Gastroesophageal sphincter (tissue), 4 donors: ENCODE results near the gene SPON1. TPM values are rescaled to one million over a fixed set of nuclear protein-coding genes. Genes with fewer than 3 reads are reported as not detected.

Source experiments
- ATAC-seq: fragments of 150-250 bp; one replicate; pipeline ENCODE4 v1.9.1; 2016; ENCODE audit warnings: mild to moderate bottlenecking, moderate library complexity
- H3K27ac ChIP-seq, 4 donors: fragments of 200-600 bp; sonication (generic) in 3 of 4; 1 replicate in 3 of 4; 2 replicates in 1 of 4; pipeline ENCODE4 v1.5.1; 2016 to 2019
- H3K27me3 ChIP-seq: fragments of 200-600 bp; sonication (generic); one replicate; pipeline ENCODE4 v1.5.1; 2019
- H3K36me3 ChIP-seq, 2 donors: fragments of 200-600 bp; sonication (generic); one replicate each; pipeline ENCODE4 v1.5.1; 2019; ENCODE audit warnings: control low read depth in 1 of 2
- H3K4me1 ChIP-seq, 3 donors: fragments of 200-600 bp; sonication (generic); 1 replicate in 2 of 3; 2 replicates in 1 of 3; pipeline ENCODE4 v1.5.1; 2016 to 2019; ENCODE audit warnings: control low read depth in 2 of 3
- H3K4me3 ChIP-seq, 2 donors: fragments of 200-600 bp; sonication (generic); one replicate each; pipeline ENCODE4 v1.5.1; 2019; ENCODE audit warnings: mild to moderate bottlenecking in 1 of 2, moderate library complexity in 1 of 2
- H3K9me3 ChIP-seq, 3 donors: fragments of 200-600 bp; sonication (generic); one replicate each; pipeline ENCODE4 v1.5.1; 2017 to 2019; ENCODE audit warnings: control low read depth in 2 of 3
- CTCF ChIP-seq, 4 experiments: fragments of 200-600 bp in 2 of 4; fragments of 450-650 bp in 2 of 4; sonication (generic) in 1 of 4; IDR thresholded peaks; one replicate each; pipeline ENCODE4 v1.5.1; 2017 to 2019; ENCODE audit warnings: antibody characterized with exemption in 4 of 4, mild to moderate bottlenecking in 2 of 4, moderate library complexity in 2 of 4
- EP300 ChIP-seq: sonication (generic); formaldehyde crosslinking; IDR thresholded peaks from one replicate; pipeline ENCODE4 v1.6.1; 2017; ENCODE audit warnings: antibody characterized with exemption, mild to moderate bottlenecking
- POLR2A ChIP-seq, 2 donors: fragments of 450-650 bp; IDR thresholded peaks; one replicate each; pipeline ENCODE4 v1.6.1; 2017; ENCODE audit warnings: antibody characterized with exemption in 2 of 2, mild to moderate bottlenecking in 2 of 2, moderate library complexity in 1 of 2
- POLR2AphosphoS5 ChIP-seq: sonication (generic); formaldehyde crosslinking; IDR thresholded peaks from one replicate; pipeline ENCODE4 v1.6.1; 2017; ENCODE audit warnings: antibody characterized with exemption
- WGBS, 2 donors: methylation state at CpG; one replicate each; pipeline ENCODE4 v1.1.5; 2018; ENCODE audit warnings: low coverage in 1 of 2; 5-methylcytosine and 5-hydroxymethylcytosine counted together
- total RNA-seq, 4 donors: library from RNA; depleted of rRNA; stranded (reverse); fragments of >200 nt; gene quantifications; one replicate each; pipeline ENCODE4 v1.1.0, GENCODE V29; 2016

The SPON1 gene
- total RNA-seq, 4 donors from 2014 or later, result 11.0 to 121 (median 64.6) TPM

GRCh38 chr11:14266622-14267021 lies 304.1 kb downstream of the SPON1 start:
- Histone ChIP-seq H3K4me1 (peaks cover 0 to 5% (median 0%) of the 10 kb centered on the region in 3 donors), H3K27ac (no peak overlapping the region), H3K9me3 (no peaks in the 10 kb centered on the region), H3K4me3 (no peak overlapping the region), H3K36me3 (peaks cover 0 to 23% of the 10 kb centered on the region in 2 donors), H3K27me3 (no peaks in the 10 kb centered on the region)
- no peak for ATAC-seq
- 63 to 83% methylated on average over 1 of the region's 1 CpG for WGBS, 2 donors
- TF ChIP-seq POLR2A (IDR thresholded peaks at IDR 0.05) (no peak), EP300 (no peak), POLR2AphosphoS5 (no peak), CTCF (IDR thresholded peaks at IDR 0.05) (no peak)

- ATAC-seq, result no peak
- Histone ChIP-seq H3K27ac (no peak overlapping the region), H3K4me1 (no peaks in the 10 kb centered on the region), H3K27me3 (no peaks in the 10 kb centered on the region), H3K9me3 (no peaks in the 10 kb centered on the region), H3K36me3 (peaks cover 0 to 26% of the 10 kb centered on the region in 2 donors), H3K4me3 (no peak overlapping the region)
- no peak for TF ChIP-seq POLR2A (IDR thresholded peaks at IDR 0.05)
- WGBS, 2 donors, result 78 to 91% methylated on average over 4 to 6 of the region's 6 CpGs
Measured at GRCh38 chr11:14267861-14268635, 305.5 kb downstream of the SPON1 start.

- no peaks in the 10 kb centered on the region for H3K27me3 ChIP-seq
- TF ChIP-seq POLR2AphosphoS5 (no peak), EP300 (no peak), POLR2A (IDR thresholded peaks at IDR 0.05) (no peak), CTCF (IDR thresholded peaks at IDR 0.05) (no peak)
- ATAC-seq, result no peak
- H3K9me3 ChIP-seq, result no peaks in the 10 kb centered on the region
- WGBS, 2 donors, result 78% methylated on average over 4 to 5 of the region's 5 CpGs
- H3K36me3 ChIP-seq, result peaks cover 0 to 26% of the 10 kb centered on the region in 2 donors
- H3K27ac ChIP-seq, result no peak overlapping the region
- H3K4me3 ChIP-seq, result no peak overlapping the region
- H3K4me1 ChIP-seq, result no peaks in the 10 kb centered on the region
Measured at GRCh38 chr11:14269692-14270573, 307.4 kb downstream of the SPON1 start.

- no peak overlapping the region for H3K4me3 ChIP-seq
- H3K27me3 ChIP-seq, result no peaks in the 10 kb centered on the region
- WGBS, 2 donors, result 66 to 73% methylated on average over 5 of the region's 6 CpGs
- H3K36me3 ChIP-seq, result peaks cover 0 to 16% of the 10 kb centered on the region in 2 donors
- H3K9me3 ChIP-seq, result no peaks in the 10 kb centered on the region
- TF ChIP-seq POLR2A (IDR thresholded peaks at IDR 0.05) (no peak), EP300 (no peak), POLR2AphosphoS5 (no peak), CTCF (IDR thresholded peaks at IDR 0.05) (no peak)
- ATAC-seq, result no peak
- no peaks in the 10 kb centered on the region for H3K4me1 ChIP-seq
- no peak overlapping the region for H3K27ac ChIP-seq
Measured at GRCh38 chr11:14270690-14271542, 308.4 kb downstream of the SPON1 start.

- no peaks in the 10 kb centered on the region for H3K4me1 ChIP-seq
- peaks cover 0 to 20% of the 10 kb centered on the region in 2 donors for H3K36me3 ChIP-seq
- H3K27me3 ChIP-seq, result no peaks in the 10 kb centered on the region
- H3K4me3 ChIP-seq, result no peak overlapping the region
- no peak for ATAC-seq
- H3K27ac ChIP-seq, result no peak overlapping the region
- 63 to 100% methylated on average over 1 to 2 of the region's 2 CpGs for WGBS, 2 donors
- no peaks in the 10 kb centered on the region for H3K9me3 ChIP-seq
- TF ChIP-seq EP300, result no peak
- TF ChIP-seq POLR2AphosphoS5, result no peak
- no peak for TF ChIP-seq CTCF (IDR thresholded peaks at IDR 0.05)
- TF ChIP-seq POLR2A (IDR thresholded peaks at IDR 0.05), result no peak
Measured at GRCh38 chr11:14273895-14274294, 311.4 kb downstream of the SPON1 start.
